ENCODE results near the gene ZNF473.
"Not testable (repeated sequence)": the region's sequence is repeated elsewhere in the genome, so short reads cannot be mapped to it uniquely, and the experiment has no call there.

The ZNF473 gene

DNA sequence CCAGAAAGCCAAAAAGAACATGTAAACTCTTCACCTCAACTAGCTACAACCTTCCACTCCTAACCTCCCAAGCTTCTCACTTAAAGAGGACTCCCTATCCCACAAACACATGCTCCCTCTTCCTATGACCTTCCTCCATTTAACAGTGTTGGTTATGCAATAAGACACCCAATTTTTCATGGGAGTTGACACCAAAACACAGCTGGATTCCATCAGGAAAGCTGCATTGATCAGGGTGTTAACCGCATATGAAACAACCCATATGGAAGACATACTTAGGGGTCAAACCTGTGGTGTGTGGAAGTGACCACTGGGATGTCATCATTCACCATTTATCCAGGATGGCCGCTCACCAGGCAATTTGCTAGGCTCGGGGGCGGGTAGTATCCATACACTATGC, 21.9 kb downstream of the ZNF473 start:
- peaks cover 60 to 76% (median 70%) of the 10 kb centered on the region in 11 experiments for H3K36me3 ChIP-seq
- peaks cover 0 to 6% (median 0%) of the 10 kb centered on the region in 10 experiments; a peak in 2 of 20 replicates for H3K4me1 ChIP-seq

DNA sequence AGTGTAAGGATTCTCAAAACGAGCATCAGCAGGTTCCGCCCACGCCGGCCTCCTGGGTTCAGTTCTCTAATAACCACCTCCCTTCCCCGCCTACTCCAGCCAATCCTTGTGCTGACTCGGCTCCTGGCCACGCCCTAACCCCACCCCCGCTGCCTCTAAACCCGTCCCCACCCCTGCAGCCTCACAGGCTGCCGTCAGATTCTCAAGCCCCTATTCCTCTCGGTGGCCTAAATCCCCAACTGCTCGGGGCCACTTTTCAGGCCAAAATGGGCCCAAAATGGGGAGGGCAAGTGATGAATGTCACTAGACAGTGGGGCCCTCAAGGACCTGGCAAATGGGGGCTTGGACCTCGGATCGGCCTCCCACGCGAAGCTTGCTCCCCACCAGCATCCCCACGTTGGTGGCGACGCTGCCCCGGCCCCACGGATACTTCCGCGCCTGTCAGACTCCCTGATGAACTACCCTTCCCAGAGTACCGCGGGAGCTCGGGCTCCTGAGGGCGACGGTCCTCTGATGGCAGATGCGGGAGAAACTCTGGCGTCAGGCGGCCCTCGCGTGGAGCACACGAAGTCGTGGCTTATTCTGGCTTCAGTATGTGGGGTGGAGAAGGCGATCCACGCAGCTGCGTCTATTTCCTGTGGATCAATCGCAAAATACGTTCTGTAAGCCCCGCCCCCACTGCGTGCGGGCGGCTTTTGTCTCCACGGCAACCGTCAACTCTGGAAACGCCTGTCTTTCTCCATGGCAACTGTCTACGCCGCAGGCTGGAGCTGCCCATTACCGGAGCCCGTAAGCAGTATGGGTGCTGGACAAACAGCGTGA, 24.8 kb downstream of the ZNF473 start:
- Histone ChIP-seq H3K36me3 (peaks cover 31 to 47% (median 41%) of the 10 kb centered on the region in 11 experiments), H3K4me3 (peak overlapping the region in 7 of 10 experiments; percentile 19 to 39 (median 26); a peak in 6 of 20 replicates), H3K9ac (0 out of 22 replicates have a peak overlapping the region, but pooled peaks of 1 of the 11 experiments have one; percentile 5), H3K27me3 (peaks cover 0 to 5% (median 0%) of the 10 kb centered on the region in 11 experiments; a peak in 1 of 22 replicates), H4K20me1 (no peaks in the 10 kb centered on the region), H3K9me3 (replicated peaks in 1 of 11) (peaks cover 61 to 88% (median 75%) of the 10 kb centered on the region in 11 experiments), H3K4me1 (peaks cover 0 to 6% (median 0%) of the 10 kb centered on the region in 10 experiments; a peak in 2 of 20 replicates), H3K27ac (no peak overlapping the region; a peak in 1 of 22 replicates), H3K4me2 (peak overlapping the region; percentile 8 to 61 (median 41); a peak in 17 of 22 replicates)
- TF ChIP-seq Cebpa-rat (IDR thresholded peaks at IDR 0.05) = no peak

More for the DNA sequence above, 21.9 kb downstream of the ZNF473 start:
- Histone ChIP-seq H3K9me3 (replicated peaks in 1 of 11) (peaks cover 78 to 97% (median 87%) of the 10 kb centered on the region in 11 experiments), H3K4me2 (no peak overlapping the region), H3K27ac (no peak overlapping the region), H3K9ac (no peak overlapping the region), H4K20me1 (no peaks in the 10 kb centered on the region), H3K4me3 (0 out of 20 replicates have a peak overlapping the region, but pooled peaks of 1 of the 10 experiments have one; percentile 27), H3K27me3 (peaks cover 0 to 8% (median 0%) of the 10 kb centered on the region in 11 experiments; a peak in 1 of 22 replicates)
- no peak for TF ChIP-seq Cebpa-rat (IDR thresholded peaks at IDR 0.05)

DNA sequence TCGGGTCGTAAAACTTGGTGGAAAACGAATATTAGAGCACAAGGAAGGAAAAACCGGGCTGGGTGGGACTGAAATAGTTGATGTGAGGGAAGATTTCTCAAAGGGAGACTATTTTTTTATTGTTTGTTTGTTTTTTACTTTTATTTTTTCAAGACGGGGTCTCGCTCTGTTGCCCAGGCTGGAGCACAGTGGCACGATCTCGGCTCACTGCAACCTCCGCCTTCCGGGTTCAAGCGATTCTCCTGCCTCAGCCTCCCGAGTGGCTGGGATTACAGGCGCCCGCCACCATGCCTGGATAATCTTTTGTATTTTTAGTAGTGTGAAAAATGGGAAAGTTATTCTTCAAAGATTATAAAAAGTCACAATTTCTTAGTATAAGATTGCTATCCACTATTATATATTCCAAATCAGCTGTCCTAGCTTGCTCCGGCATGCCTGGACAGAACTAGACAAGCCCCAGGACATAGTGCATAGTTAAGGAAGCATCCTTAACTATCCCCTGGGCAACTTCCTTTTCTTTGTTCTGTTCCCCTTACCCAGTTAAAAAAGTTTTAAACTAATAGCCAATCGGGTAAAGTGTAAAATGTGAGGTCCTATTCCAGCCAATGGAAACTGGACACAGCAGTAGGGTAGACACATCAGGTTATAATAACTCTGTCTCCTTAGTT, 25.6 kb downstream of the ZNF473 start:
- not testable (repeated sequence) for H3K4me1 ChIP-seq, H3K9ac ChIP-seq, H3K27me3 ChIP-seq, H3K27ac ChIP-seq, H3K4me3 ChIP-seq, H4K20me1 ChIP-seq
- H3K36me3 ChIP-seq = peaks cover 24 to 39% (median 33%) of the 10 kb centered on the region in 11 experiments
- peaks cover 61 to 88% (median 75%) of the 10 kb centered on the region in 11 experiments for H3K9me3 ChIP-seq (replicated peaks in 1 of 11)
- H3K4me2 ChIP-seq = peak overlapping the region in 5 of 11 experiments; percentile 8 to 61 (median 31); a peak in 8 of 22 replicates

DNA sequence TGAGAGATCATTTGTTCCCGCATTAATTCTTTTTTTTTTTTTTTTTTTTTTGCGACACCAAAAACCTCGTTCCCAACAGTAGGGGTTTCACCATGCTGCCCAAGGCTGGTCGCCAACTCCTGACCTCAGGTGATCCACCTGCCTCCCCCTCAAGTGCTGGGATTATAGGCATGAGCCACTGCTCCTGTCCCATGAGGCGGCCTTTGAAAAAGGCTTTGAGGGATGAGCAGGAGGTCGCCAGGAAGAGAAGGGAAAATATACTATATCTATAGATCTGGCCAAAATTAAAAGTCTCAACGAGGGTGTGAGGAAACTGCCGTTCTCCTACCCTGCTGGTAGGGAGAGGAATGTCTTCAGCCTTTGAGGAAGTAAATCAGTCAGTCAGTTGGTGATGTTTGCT, 26.2 kb downstream of the ZNF473 start:
- Histone ChIP-seq H3K36me3 (peaks cover 18 to 33% (median 27%) of the 10 kb centered on the region in 11 experiments), H3K4me2 (no peak overlapping the region), H3K4me3 (no peak overlapping the region), H3K27me3 (0 out of 22 replicates have a peak, but pooled peaks cover 0 to 5% (median 0%) of the 10 kb centered on the region in 11 experiments), H3K9me3 (replicated peaks in 1 of 11) (peaks cover 59 to 88% (median 74%) of the 10 kb centered on the region in 11 experiments), H4K20me1 (no peaks in the 10 kb centered on the region), H3K4me1 (peaks cover 0 to 6% (median 0%) of the 10 kb centered on the region in 10 experiments; a peak in 2 of 20 replicates), H3K27ac (no peak overlapping the region), H3K9ac (no peak overlapping the region)
- no peak for TF ChIP-seq Cebpa-rat (IDR thresholded peaks at IDR 0.05)

DNA sequence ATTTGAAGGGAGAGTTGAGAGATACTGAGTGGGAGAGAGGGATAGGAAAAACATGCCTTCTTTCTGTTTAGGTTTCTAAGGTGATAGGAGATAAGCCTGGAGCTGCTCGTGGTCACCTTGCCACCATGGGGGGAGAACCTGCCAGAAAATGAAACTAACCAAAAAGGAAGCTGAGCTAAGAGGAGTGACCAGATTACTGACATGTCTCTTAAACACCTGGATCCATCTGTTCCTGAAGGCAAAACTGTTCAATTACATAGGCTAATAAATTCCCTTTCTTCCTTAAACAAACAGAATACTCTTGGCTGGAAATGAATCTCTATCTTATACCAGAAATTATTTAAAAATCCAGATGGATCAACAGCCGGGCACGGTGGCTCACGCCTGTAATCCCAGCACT, 27.3 kb downstream of the ZNF473 start:
- H3K4me3 ChIP-seq = no peak overlapping the region
- TF ChIP-seq Cebpa-rat (IDR thresholded peaks at IDR 0.05) = no peak
- peaks cover 57 to 88% (median 74%) of the 10 kb centered on the region in 11 experiments for H3K9me3 ChIP-seq (replicated peaks in 1 of 11)
- 0 out of 22 replicates have a peak, but pooled peaks cover 0 to 5% (median 0%) of the 10 kb centered on the region in 11 experiments for H3K27me3 ChIP-seq
- no peak overlapping the region for H3K9ac ChIP-seq
- no peaks in the 10 kb centered on the region for H4K20me1 ChIP-seq
- peaks cover 7 to 22% (median 16%) of the 10 kb centered on the region in 11 experiments for H3K36me3 ChIP-seq
- no peak overlapping the region for H3K4me2 ChIP-seq
- H3K27ac ChIP-seq = no peak overlapping the region
- peaks cover 0 to 6% (median 0%) of the 10 kb centered on the region in 10 experiments; a peak in 2 of 20 replicates for H3K4me1 ChIP-seq

DNA sequence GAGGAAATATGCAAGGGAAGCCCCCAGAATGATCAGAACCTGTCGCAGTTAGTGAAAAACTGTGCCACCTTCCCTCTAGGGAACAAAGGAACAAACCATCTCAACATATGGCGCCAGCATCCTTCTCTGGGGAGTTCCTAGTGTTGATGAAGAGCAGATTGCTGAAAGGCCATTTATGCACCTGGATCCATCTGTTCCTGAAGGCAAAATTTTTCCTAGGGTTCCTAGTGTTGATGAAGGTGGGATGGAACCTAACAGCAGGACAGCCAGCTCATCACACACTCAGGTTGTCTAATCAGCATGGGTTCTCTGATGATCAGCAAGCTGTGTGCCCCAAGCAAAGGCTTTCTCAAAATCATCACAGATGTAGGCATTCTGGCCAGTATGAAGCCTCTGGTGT, 32.6 kb downstream of the ZNF473 start:
- H3K4me3 ChIP-seq = no peak overlapping the region; a peak in 3 of 20 replicates
- H3K27ac ChIP-seq = no peak overlapping the region
- H3K9ac ChIP-seq = no peak overlapping the region
- no peaks in the 10 kb centered on the region for H3K4me1 ChIP-seq
- no peak for TF ChIP-seq Cebpa-rat (IDR thresholded peaks at IDR 0.05)
- no peaks in the 10 kb centered on the region for H3K27me3 ChIP-seq
- peaks cover 0 to 5% (median 0%) of the 10 kb centered on the region in 11 experiments; a peak in 1 of 22 replicates for H3K36me3 ChIP-seq
- H3K9me3 ChIP-seq (replicated peaks in 1 of 11) = peaks cover 66 to 90% (median 77%) of the 10 kb centered on the region in 11 experiments
- H3K4me2 ChIP-seq = no peak overlapping the region
- no peaks in the 10 kb centered on the region for H4K20me1 ChIP-seq

DNA sequence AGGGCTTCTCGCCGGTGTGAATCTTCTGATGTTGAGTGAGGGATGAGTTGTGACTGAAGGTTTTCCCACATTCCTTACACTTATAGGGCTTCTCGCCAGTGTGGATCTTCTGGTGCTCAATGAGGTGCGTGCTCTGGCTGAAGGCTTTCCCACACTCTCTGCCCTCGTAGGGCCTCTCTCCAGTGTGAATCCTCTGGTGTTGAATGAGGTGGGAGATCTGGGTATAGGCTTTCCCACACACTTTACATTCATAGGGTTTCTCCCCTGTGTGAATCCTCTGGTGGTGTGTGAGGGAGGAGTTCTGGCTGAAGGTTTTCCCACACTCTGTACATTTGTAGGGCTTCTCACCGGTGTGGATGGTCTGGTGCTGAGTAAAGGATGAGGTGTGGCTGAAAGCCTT, 33.2 kb downstream of the ZNF473 start:
- no peaks in the 10 kb centered on the region for H4K20me1 ChIP-seq
- no peaks in the 10 kb centered on the region for H3K4me1 ChIP-seq
- H3K9me3 ChIP-seq (replicated peaks in 1 of 11) = peaks cover 64 to 84% (median 73%) of the 10 kb centered on the region in 11 experiments
- no peak overlapping the region for H3K27ac ChIP-seq
- no peak overlapping the region for H3K9ac ChIP-seq
- TF ChIP-seq Cebpa-rat (IDR thresholded peaks at IDR 0.05) = no peak
- peak overlapping the region in 4 of 10 experiments; percentile 14 to 24 (median 19); a peak in 4 of 20 replicates for H3K4me3 ChIP-seq
- no peaks in the 10 kb centered on the region for H3K27me3 ChIP-seq
- peaks cover 0 to 5% (median 0%) of the 10 kb centered on the region in 11 experiments; a peak in 1 of 22 replicates for H3K36me3 ChIP-seq
- H3K4me2 ChIP-seq = no peak overlapping the region

DNA sequence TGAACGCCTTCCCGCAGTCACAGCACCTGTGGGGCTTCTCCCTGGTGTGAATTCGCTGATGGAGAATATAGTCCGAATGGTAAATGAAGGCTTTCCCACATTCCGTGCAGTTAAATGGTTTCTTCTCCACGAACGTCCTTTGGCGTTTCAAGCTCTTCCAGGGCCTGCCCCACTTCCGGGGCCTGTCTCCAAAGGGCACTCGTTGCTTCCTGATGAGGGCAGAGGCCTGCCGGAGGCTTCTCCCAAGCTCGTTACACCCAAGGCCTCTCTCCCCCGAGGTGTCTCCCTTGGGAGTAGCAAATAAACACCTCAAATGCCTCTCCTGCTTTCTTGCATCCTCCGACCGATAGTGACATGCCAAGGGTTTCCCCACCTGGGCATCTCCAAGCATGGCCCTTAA, 34.3 kb downstream of the ZNF473 start:
- peak overlapping the region in 3 of 10 experiments; percentile 1 to 17 (median 7); a peak in 1 of 20 replicates for H3K4me3 ChIP-seq
- TF ChIP-seq Cebpa-rat (IDR thresholded peaks at IDR 0.05) = no peak
- no peak overlapping the region for H3K27ac ChIP-seq
- H3K4me2 ChIP-seq = no peak overlapping the region
- no peak overlapping the region for H3K9ac ChIP-seq
- H3K9me3 ChIP-seq (replicated peaks in 1 of 11) = peaks cover 56 to 77% (median 67%) of the 10 kb centered on the region in 11 experiments
- no peaks in the 10 kb centered on the region for H4K20me1 ChIP-seq
- peaks cover 0 to 5% (median 0%) of the 10 kb centered on the region in 11 experiments; a peak in 1 of 22 replicates for H3K36me3 ChIP-seq
- no peaks in the 10 kb centered on the region for H3K4me1 ChIP-seq
- no peaks in the 10 kb centered on the region for H3K27me3 ChIP-seq
